ENCODE results near the gene ANKRD17. TPM values are rescaled to one million over a fixed set of nuclear protein-coding genes. Genes with fewer than 3 reads are reported as not detected.
A peak's percentile ranks its signal among the peaks of the same experiment; 100 is the strongest.

ANKRD17 gene
- total RNA-seq, 2 experiments from 2014 or later = 50.8 to 53.1 TPM

GRCh38 chr4:73237044-73237443 is 21.6 kb downstream of the ANKRD17 start:
- DNase-seq (no peak), ATAC-seq (no peak)
- no peaks in the 10 kb centered on the region for H3K27me3 Mint-ChIP-seq
- peak overlapping the region; percentile 1 for H3K27ac Mint-ChIP-seq
- ChIA-PET CTCF (no interaction called here), POLR2A (interaction anchor here (1.1 kb wide), 1 partner anchor 9 kb away, joined by 5 read pairs; no protein-coding TSS in a partner anchor)
- no peak overlapping the region for H3K4me3 Mint-ChIP-seq
- H3K36me3 Mint-ChIP-seq (ENCODE audit: low read depth) = peaks cover 37% of the 10 kb centered on the region
- intact Hi-C loops (cut with micrococcal nuclease) = no loop called here
- H3K9me3 Mint-ChIP-seq = no peaks in the 10 kb centered on the region
- TF ChIP-seq CTCF (IDR thresholded peaks at IDR 0.05) = no peak
- peaks cover 32% of the 10 kb centered on the region for H3K4me1 Mint-ChIP-seq (ENCODE audit: low read depth)

GRCh38 chr4:73236151-73236550 is 22.4 kb downstream of the ANKRD17 start:
- DNase-seq (no peak), ATAC-seq (no peak)
- CTCF ChIA-PET = interaction anchor here (2.0 kb wide), 1 partner anchor 21 kb away, joined by 7 read pairs; no protein-coding TSS in a partner anchor
- Mint-ChIP-seq H3K4me3 (no peak overlapping the region), H3K9me3 (no peaks in the 10 kb centered on the region), H3K27me3 (no peaks in the 10 kb centered on the region), H3K36me3 (ENCODE audit: low read depth) (peaks cover 44% of the 10 kb centered on the region), H3K27ac (no peak overlapping the region), H3K4me1 (ENCODE audit: low read depth) (peaks cover 34% of the 10 kb centered on the region)
- intact Hi-C loops (cut with micrococcal nuclease) = no loop called here
- POLR2A ChIA-PET = interaction anchor here (1.1 to 1.5 kb wide), 3 partner anchors 10 to 24 kb away, joined by 4 to 5 read pairs (median 5); no protein-coding TSS in a partner anchor
- no peak for TF ChIP-seq CTCF (IDR thresholded peaks at IDR 0.05)

GRCh38 chr4:73234712-73235111 is 23.9 kb downstream of the ANKRD17 start:
- Mint-ChIP-seq H3K9me3 (no peaks in the 10 kb centered on the region), H3K4me3 (no peak overlapping the region), H3K36me3 (ENCODE audit: low read depth) (peaks cover 52% of the 10 kb centered on the region), H3K27me3 (no peaks in the 10 kb centered on the region), H3K27ac (no peak overlapping the region), H3K4me1 (ENCODE audit: low read depth) (peaks cover 31% of the 10 kb centered on the region)
- DNase-seq (no peak), ATAC-seq (no peak)
- no peak for TF ChIP-seq CTCF (IDR thresholded peaks at IDR 0.05)
- intact Hi-C loops (cut with micrococcal nuclease) = no loop called here
- ChIA-PET POLR2A (interaction anchor here (1.2 to 1.5 kb wide), 2 partner anchors 23 to 25 kb away, joined by 4 to 5 read pairs; no protein-coding TSS in a partner anchor), CTCF (interaction anchor here (2.0 kb wide), 1 partner anchor 22 kb away, joined by 7 read pairs; no protein-coding TSS in a partner anchor)

- no peak overlapping the region for H3K4me3 Mint-ChIP-seq
- no peak for ATAC-seq
- TF ChIP-seq CTCF (IDR thresholded peaks at IDR 0.05) = no peak
- H3K36me3 Mint-ChIP-seq (ENCODE audit: low read depth) = peaks cover 44% of the 10 kb centered on the region
- peaks cover 13% of the 10 kb centered on the region for H3K4me1 Mint-ChIP-seq (ENCODE audit: low read depth)
- no peak for DNase-seq
- intact Hi-C loops (cut with micrococcal nuclease) = no loop called here
- CTCF ChIA-PET = no interaction called here
- POLR2A ChIA-PET = interaction anchor here (0.9 kb wide), 1 partner anchor 26 kb away, joined by 3 read pairs; the partner anchor contains the start of gene ANKRD17
- H3K27me3 Mint-ChIP-seq = no peaks in the 10 kb centered on the region
- peak overlapping the region; percentile 13 for H3K27ac Mint-ChIP-seq
- H3K9me3 Mint-ChIP-seq = peaks cover 2% of the 10 kb centered on the region
Measured at GRCh38 chr4:73231518-73232487, 26.8 kb downstream of the ANKRD17 start.

Measured in activated CD8-positive, alpha-beta T cell treated with anti-CD3 and anti-CD28 coated beads for 36 hours (primary cell).